Esophagus muscularis mucosa (tissue), 4 donors: ENCODE results near the gene LIFR. TPM values are rescaled to one million over a fixed set of nuclear protein-coding genes. Genes with fewer than 3 reads are reported as not detected.

Source experiments
- DNase-seq: peaks from one replicate; pipeline ENCODE4 v3.0.0-alpha.2; 2017; ENCODE audit errors: extremely low spot score
- H3K27ac ChIP-seq, 4 donors: fragments of 200-600 bp; sonication (generic); replicated peaks in 1 of 4; 1 replicate in 3 of 4; 2 replicates in 1 of 4; pipeline ENCODE4 v1.5.1; 2016 to 2019; ENCODE audit warnings: mild to moderate bottlenecking in 1 of 4
- H3K27me3 ChIP-seq, 4 donors: fragments of 200-600 bp; sonication (generic); one replicate each; pipeline versions ENCODE4 v1.5.1 to v1.6.0; 2016 to 2019
- H3K36me3 ChIP-seq, 4 donors: fragments of 200-600 bp; sonication (generic); one replicate each; pipeline ENCODE4 v1.5.1; 2016 to 2019
- H3K4me1 ChIP-seq, 4 donors: fragments of 200-600 bp; sonication (generic); one replicate each; pipeline ENCODE4 v1.5.1; 2016 to 2019
- H3K4me3 ChIP-seq, 4 donors: fragments of 200-600 bp; sonication (generic); 1 replicate in 2 of 4; 2 replicates in 2 of 4; pipeline ENCODE4 v1.5.1; 2016 to 2019; ENCODE audit warnings: mild to moderate bottlenecking in 4 of 4, moderate library complexity in 1 of 4
- H3K9me3 ChIP-seq, 4 donors: fragments of 200-600 bp; sonication (generic); 1 replicate in 3 of 4; 2 replicates in 1 of 4; pipeline ENCODE4 v1.5.1; 2016 to 2019
- EP300 ChIP-seq: sonication (generic); formaldehyde crosslinking; IDR thresholded peaks from one replicate; pipeline ENCODE4 v1.6.1; 2017; ENCODE audit warnings: antibody characterized with exemption
- POLR2A ChIP-seq: fragments of 450-650 bp; IDR thresholded peaks from one replicate; pipeline ENCODE4 v1.6.1; 2017; ENCODE audit warnings: antibody characterized with exemption, moderate library complexity, mild to moderate bottlenecking, low read depth
- POLR2AphosphoS5 ChIP-seq, 2 donors: sonication (generic); formaldehyde crosslinking; IDR thresholded peaks; one replicate each; pipeline ENCODE4 v1.6.1; 2017; ENCODE audit warnings: antibody characterized with exemption in 2 of 2
- WGBS: methylation state at CpG from one replicate; pipeline ENCODE4 v1.1.5; 2018; 5-methylcytosine and 5-hydroxymethylcytosine counted together
- intact Hi-C: fragments of 100-400 bp; cut with DNase I; formaldehyde crosslinking; loops from one replicate; pipeline ENCODE4 v1.15.1; 2023
- total RNA-seq, 4 donors: library from RNA; depleted of rRNA; stranded (reverse); fragments of >200 nt; gene quantifications; one replicate each; pipeline versions ENCODE4 v1.1.0 to v1.2.1, GENCODE V29; 2016
- TF ChIP-seq, protein P1 (sequence below), 3 experiments: fragments of 200-600 bp in 2 of 3; fragments of 450-650 bp in 1 of 3; sonication (generic) in 2 of 3; IDR thresholded peaks; one replicate each; pipeline ENCODE4 v1.5.1; 2017 to 2019; ENCODE audit warnings: antibody characterized with exemption in 3 of 3, mild to moderate bottlenecking in 2 of 3, moderate library complexity in 1 of 3

Gene LIFR
- total RNA-seq, 4 donors from 2014 or later = 72.3 to 102 (median 90.1) TPM

DNA sequence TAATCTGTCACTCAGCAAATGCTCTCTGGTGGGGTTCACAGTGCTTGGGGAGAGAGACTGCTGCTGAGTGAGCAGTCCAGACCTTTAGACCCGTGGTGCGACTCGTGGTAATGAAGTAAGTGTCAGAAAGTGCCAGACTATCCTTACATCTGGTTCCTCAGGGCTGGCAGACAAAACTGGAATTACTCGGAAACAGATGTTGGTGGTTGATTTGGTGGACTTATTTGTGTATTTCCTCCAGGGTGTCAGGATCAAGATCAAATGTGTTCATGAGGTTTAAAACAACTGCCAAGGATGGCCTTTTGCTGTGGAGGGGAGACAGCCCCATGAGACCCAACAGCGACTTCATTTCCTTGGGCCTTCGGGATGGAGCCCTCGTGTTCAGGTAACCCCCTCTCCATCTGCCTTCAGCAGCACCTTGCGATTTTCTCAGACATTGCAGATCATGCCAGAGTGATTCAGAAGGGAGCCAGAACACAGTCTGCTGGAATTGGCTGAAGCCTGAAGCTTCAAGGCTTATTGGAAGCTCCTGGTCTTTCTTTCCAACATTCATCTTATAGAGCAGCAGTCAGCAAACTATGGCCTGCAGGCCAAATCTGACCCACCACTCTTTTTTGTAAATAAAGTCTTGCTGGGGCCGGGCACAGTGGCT, 105.2 kb downstream of the LIFR start:
- H3K4me3 ChIP-seq = no peak overlapping the region
- TF ChIP-seq POLR2A (no peak), POLR2AphosphoS5 (IDR thresholded peaks at IDR 0.05) (no peak), EP300 (no peak)
- TF ChIP-seq, protein P1, sequence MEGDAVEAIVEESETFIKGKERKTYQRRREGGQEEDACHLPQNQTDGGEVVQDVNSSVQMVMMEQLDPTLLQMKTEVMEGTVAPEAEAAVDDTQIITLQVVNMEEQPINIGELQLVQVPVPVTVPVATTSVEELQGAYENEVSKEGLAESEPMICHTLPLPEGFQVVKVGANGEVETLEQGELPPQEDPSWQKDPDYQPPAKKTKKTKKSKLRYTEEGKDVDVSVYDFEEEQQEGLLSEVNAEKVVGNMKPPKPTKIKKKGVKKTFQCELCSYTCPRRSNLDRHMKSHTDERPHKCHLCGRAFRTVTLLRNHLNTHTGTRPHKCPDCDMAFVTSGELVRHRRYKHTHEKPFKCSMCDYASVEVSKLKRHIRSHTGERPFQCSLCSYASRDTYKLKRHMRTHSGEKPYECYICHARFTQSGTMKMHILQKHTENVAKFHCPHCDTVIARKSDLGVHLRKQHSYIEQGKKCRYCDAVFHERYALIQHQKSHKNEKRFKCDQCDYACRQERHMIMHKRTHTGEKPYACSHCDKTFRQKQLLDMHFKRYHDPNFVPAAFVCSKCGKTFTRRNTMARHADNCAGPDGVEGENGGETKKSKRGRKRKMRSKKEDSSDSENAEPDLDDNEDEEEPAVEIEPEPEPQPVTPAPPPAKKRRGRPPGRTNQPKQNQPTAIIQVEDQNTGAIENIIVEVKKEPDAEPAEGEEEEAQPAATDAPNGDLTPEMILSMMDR (IDR thresholded peaks at IDR 0.05) = no peak
- H3K9me3 ChIP-seq = no peaks in the 10 kb centered on the region
- H3K27ac ChIP-seq = no peak overlapping the region
- DNase-seq = no peak
- intact Hi-C loops = no loop called here
- H3K36me3 ChIP-seq = peaks cover 0 to 4% (median 0%) of the 10 kb centered on the region in 4 donors
- peaks cover 0 to 12% (median 7%) of the 10 kb centered on the region in 4 donors for H3K4me1 ChIP-seq
- 79% methylated on average over 9 of the region's 9 CpGs for WGBS
- H3K27me3 ChIP-seq = no peaks in the 10 kb centered on the region

DNA sequence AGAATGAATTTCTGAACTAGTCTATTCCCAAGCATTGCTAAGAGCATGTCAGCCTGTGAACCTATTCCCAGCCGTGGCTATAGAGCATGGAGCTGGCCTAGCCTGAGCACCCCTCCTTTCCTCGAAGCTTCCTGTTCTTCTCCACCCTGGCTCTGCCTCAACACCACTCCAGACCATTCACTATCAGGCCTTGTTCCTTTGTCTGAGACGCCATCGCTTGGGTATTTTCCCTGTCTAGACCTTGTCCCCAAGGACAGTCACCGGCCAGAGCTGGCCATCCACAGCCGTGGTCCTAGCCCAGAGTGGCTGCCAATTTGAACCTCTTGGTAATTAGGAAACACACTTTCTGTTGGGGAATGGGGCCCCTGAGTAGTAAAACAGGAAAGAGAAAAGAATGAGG, 105.8 kb downstream of the LIFR start:
- no peaks in the 10 kb centered on the region for H3K9me3 ChIP-seq
- intact Hi-C loops = no loop called here
- no peak overlapping the region for H3K27ac ChIP-seq
- peaks cover 4 to 16% (median 8%) of the 10 kb centered on the region in 4 donors for H3K4me1 ChIP-seq
- 87% methylated on average over 6 of the region's 6 CpGs for WGBS
- H3K4me3 ChIP-seq = no peak overlapping the region
- TF ChIP-seq POLR2A = no peak
- TF ChIP-seq POLR2AphosphoS5 (IDR thresholded peaks at IDR 0.05) = no peak
- TF ChIP-seq EP300 = no peak
- TF ChIP-seq, protein P1 (IDR thresholded peaks at IDR 0.05) = no peak
- no peaks in the 10 kb centered on the region for H3K27me3 ChIP-seq
- DNase-seq = no peak
- peaks cover 0 to 4% (median 0%) of the 10 kb centered on the region in 4 donors for H3K36me3 ChIP-seq

DNA sequence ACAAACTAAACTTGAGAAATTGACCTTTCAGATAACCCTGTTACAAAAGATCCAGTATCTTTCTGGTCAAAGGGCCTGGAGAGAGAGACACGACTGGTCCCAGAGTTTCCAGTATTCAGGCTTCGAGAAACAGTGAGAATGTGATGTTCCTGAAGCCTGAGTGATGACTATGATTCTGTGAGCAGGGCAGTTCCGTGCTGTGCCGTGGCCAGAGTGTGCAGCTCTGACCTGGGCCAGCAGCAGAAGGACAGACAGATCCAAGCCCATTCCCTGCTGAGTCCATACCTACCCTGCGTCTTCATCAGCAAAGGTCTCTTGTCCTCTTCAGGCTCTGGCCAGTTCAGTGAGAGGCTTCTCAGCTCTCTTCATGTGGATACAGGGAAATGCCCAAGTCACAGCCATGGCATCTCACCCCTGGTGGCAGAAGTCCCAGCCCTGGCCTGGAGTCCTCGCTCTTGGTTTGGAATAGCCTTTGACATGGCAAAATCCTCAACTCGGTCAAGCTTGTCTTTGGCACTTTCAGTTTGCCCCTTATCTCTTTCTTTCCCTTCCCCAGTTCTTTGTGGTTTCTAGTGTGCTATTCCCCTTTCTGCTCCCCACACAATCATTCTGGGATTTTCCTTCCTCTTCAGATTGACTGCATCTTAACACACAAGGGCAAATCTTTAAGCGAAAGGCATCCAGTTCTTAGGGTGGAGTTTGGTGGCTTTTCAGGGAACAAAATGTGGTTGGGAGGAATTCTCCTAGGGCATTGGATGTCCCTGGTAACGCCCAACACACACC, 107.7 kb downstream of the LIFR start:
- TF ChIP-seq, protein P1 (IDR thresholded peaks at IDR 0.05) = no peak
- TF ChIP-seq POLR2AphosphoS5 (IDR thresholded peaks at IDR 0.05) (no peak), EP300 (no peak), POLR2A (no peak)
- DNase-seq = no peak
- H3K4me3 ChIP-seq = no peak overlapping the region
- intact Hi-C loops = loop anchor here (5.0 to 10.0 kb wide), 2 partner anchors 109 to 216 kb away; partner anchors contain the start of gene LIFR
- WGBS = 87% methylated on average over 9 of the region's 9 CpGs
- H3K27me3 ChIP-seq = no peaks in the 10 kb centered on the region
- H3K27ac ChIP-seq = no peak overlapping the region
- H3K4me1 ChIP-seq = peaks cover 4 to 27% (median 19%) of the 10 kb centered on the region in 4 donors
- H3K36me3 ChIP-seq = peaks cover 0 to 4% (median 0%) of the 10 kb centered on the region in 4 donors
- H3K9me3 ChIP-seq = no peaks in the 10 kb centered on the region

DNA sequence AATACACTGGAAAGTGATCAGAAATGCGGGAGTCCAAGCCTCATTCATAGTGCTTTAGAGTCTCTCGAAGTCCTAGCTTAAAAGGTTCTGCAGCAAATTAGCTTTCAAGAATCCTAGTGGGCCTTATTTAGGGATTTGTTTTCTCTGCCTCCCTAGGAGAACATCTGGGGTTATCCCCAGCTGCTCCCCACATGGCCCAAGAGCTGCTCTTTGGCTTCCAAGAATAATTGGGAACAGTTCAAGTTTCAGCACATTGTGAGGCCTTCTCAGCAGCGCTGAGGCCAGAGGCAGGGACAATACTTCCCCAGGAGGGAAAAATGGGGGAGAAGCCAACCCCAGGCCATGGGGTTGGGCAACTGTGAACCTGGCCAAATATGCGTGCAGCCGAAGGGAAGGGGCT, 108.7 kb downstream of the LIFR start:
- Histone ChIP-seq H3K4me3 (no peak overlapping the region), H3K4me1 (peaks cover 4 to 27% (median 19%) of the 10 kb centered on the region in 4 donors), H3K9me3 (no peaks in the 10 kb centered on the region), H3K27ac (peak overlapping the region in 1 of 4 donors; percentile 36), H3K36me3 (peaks cover 0 to 4% (median 0%) of the 10 kb centered on the region in 4 donors), H3K27me3 (no peaks in the 10 kb centered on the region)
- 71% methylated on average over 5 of the region's 5 CpGs for WGBS
- TF ChIP-seq POLR2A = no peak
- no peak for TF ChIP-seq POLR2AphosphoS5 (IDR thresholded peaks at IDR 0.05)
- TF ChIP-seq EP300 = no peak
- TF ChIP-seq, protein P1 (IDR thresholded peaks at IDR 0.05) = no peak
- intact Hi-C loops = loop anchor here (5.0 to 10.0 kb wide), 2 partner anchors 110 to 217 kb away; partner anchors contain the start of gene LIFR
- DNase-seq = no peak
